ENCODE data around the gene EHMT1.

The EHMT1 gene

GRCh38 chr9:137738703-137739102 is 119.9 kb downstream of the EHMT1 start:
- no peak for DNase-seq (ENCODE audit: low read depth in 2 of 2)

- DNase-seq (ENCODE audit: low read depth in 2 of 2), result no peak
Measured at GRCh38 chr9:137739371-137740309, 120.8 kb downstream of the EHMT1 start.

- DNase-seq (ENCODE audit: low read depth in 2 of 2), result no peak
Measured at GRCh38 chr9:137740312-137740711, 121.5 kb downstream of the EHMT1 start.

- no peak for DNase-seq (ENCODE audit: low read depth in 2 of 2)
Measured at GRCh38 chr9:137741330-137741729, 122.5 kb downstream of the EHMT1 start.

DNA sequence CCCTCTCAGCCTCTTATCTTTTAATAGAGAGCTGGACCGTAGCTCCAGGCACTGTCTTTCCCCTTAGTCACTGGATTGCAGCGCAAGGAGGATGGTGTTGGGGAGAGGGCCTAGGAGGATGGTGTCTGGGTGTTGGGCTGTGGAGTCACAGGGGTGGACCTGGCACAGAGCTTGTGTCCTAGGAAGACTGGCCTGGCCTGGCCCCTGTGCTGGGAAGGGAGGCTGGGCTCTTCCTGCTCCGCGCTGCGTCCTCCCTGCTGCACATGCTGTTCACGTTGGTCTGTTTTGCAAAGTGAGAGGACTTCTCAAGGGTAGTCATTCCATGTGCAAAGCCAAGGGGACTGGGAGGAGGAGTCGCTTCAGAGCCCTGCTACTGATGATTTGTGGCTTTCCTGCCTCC is 123.9 kb downstream of the EHMT1 start:
- DNase-seq (ENCODE audit: low read depth in 2 of 2), result no peak

DNA sequence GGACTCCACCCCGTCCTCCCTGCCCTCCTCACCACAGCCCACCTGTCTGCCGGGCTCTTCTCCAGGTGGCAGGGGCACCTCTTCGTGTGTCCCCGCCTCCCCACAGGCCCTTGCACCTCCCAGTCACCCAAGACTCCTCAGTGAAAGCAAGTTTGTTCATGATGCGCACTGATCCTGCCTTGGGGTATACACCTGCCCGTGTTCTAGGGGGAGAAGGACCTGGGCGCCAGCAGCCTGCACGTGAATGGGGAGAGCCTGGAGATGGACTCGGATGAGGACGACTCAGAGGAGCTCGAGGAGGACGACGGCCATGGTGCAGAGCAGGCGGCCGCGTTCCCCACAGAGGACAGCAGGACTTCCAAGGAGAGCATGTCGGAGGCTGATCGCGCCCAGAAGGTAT is 124.9 kb downstream of the EHMT1 start:
- DNase-seq (ENCODE audit: low read depth in 2 of 2), result no peak

- DNase-seq (ENCODE audit: low read depth in 2 of 2), result no peak
Measured at GRCh38 chr9:137744632-137745183, 125.9 kb downstream of the EHMT1 start.

GRCh38 chr9:137745541-137745991 is 126.8 kb downstream of the EHMT1 start:
- no peak for DNase-seq (ENCODE audit: low read depth in 2 of 2)

GRCh38 chr9:137748311-137748710 is 129.5 kb downstream of the EHMT1 start:
- no peak for DNase-seq (ENCODE audit: low read depth in 2 of 2)

DNA sequence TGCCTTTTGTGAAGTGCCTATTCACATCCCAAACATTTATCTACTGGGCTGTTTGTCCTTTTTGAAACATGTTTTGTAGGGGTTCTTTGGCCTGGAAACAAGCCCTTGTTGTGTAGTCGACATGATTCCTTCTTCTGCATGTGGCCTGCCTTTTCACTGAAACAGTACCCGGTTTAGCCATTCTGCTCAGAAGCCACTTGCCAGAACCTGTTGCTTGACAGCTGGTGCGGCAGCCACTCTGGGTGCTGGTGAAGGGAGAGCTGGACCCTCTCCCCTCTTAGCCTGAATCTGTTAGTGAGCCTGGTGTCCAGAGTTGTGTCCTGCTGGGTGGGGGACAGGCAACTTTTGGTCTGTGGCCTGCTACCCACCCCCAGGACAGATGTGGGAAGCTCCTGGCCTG is 129.9 kb downstream of the EHMT1 start:
- DNase-seq (ENCODE audit: low read depth in 2 of 2), result no peak

- no peak for DNase-seq (ENCODE audit: low read depth in 2 of 2)
Measured at GRCh38 chr9:137749511-137749910, 130.7 kb downstream of the EHMT1 start.

- no peak for DNase-seq (ENCODE audit: low read depth in 2 of 2)
Measured at GRCh38 chr9:137750007-137750406, 131.2 kb downstream of the EHMT1 start.

DNA sequence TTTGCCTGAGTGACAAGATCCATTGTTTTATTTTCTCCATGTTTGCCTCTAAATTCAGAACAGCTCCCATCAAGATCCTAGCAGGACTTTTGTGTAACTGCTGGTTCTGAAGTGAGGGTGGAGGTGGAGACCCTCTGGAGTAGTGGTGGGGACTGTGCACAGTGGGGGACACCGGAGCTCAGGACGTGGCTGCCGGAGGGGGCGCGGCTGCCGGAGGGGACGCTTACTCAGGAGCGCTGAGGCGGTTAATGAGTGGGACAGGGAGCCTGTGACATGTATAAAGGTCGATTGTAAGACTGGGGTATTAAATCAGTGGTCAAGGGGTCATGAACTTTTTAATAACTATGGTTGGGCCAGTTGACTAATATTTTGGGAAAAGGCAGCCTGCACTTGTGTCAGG is 131.8 kb downstream of the EHMT1 start:
- DNase-seq (ENCODE audit: low read depth in 2 of 2), result no peak

DNA sequence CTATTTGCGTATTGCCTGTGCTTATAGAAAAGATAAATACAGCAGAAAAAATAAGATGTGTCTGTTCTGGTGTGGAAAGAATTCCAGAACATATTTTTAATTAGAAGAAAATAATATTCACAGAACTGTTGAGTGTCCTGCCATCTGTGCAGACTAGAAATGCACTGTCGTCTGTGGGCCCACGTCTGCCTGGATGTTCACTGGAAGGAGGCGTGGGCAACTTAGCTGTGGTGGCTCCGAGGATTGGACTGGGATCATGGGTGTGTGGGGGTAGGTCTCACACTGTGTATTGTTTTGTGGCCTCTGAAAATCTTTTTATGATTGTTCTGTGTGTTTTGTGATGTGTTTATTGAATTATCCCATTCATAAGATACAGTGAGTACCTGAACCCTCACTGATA is 132.8 kb downstream of the EHMT1 start:
- no peak for DNase-seq (ENCODE audit: low read depth in 2 of 2)

- no peak for DNase-seq (ENCODE audit: low read depth in 2 of 2)
Measured at GRCh38 chr9:137752426-137752825, 133.6 kb downstream of the EHMT1 start.

- no peak for DNase-seq (ENCODE audit: low read depth in 2 of 2)
Measured at GRCh38 chr9:137753192-137753765, 134.5 kb downstream of the EHMT1 start.

DNA sequence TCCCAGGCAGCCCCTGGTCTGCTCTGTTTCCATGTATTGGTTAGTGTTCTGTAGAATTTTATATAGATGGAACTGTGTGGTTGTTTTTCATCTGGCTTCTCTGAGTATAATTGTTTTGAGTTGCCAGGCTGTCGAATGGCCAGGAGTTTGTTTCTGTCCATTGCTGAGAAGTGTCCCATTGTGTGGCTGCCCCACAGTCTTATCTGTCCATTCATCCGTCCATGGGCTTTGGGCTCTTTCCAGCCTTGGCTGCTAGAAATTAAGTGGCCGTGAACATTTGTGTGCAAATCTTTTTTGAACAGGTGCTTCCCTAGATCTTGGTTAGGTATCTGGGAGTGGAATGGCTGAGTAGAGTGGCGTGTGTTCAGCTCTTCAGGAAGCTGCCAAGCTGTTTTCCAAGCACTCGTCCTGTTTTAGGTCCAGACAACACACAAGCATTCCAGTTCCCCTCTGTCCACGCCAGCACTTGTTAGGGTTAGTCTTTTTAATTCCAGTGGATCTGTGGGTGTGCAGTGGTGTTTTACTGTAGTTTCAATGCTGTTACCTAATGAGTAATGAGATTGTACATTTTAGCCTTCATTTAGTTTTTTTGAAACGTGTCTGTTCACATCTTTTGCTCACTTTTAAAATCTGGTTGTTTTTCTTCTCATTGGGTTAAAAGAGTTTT is 136.6 kb downstream of the EHMT1 start:
- no peak for DNase-seq (ENCODE audit: low read depth in 2 of 2)

GRCh38 chr9:137756045-137756744 is 137.4 kb downstream of the EHMT1 start:
- no peak for DNase-seq (ENCODE audit: low read depth in 2 of 2)

- no peak for DNase-seq (ENCODE audit: low read depth in 2 of 2)
Measured at GRCh38 chr9:137757139-137757538, 138.3 kb downstream of the EHMT1 start.

- DNase-seq (ENCODE audit: low read depth in 2 of 2), result no peak
Measured at GRCh38 chr9:137757613-137758029, 138.8 kb downstream of the EHMT1 start.

GRCh38 chr9:137758067-137758466 is 139.3 kb downstream of the EHMT1 start:
- no peak for DNase-seq (ENCODE audit: low read depth in 2 of 2)

GRCh38 chr9:137759117-137759516 is 140.3 kb downstream of the EHMT1 start:
- DNase-seq (ENCODE audit: low read depth in 2 of 2), result no peak
